Measurements from ENCODE around the gene ATP6V0C. TPM values are rescaled to one million over a fixed set of nuclear protein-coding genes. Genes with fewer than 3 reads are reported as not detected.
"Not testable (repeated sequence)": the region's sequence is repeated elsewhere in the genome, so short reads cannot be mapped to it uniquely, and the experiment has no call there.

Gene ATP6V0C
- total and polyA plus RNA-seq, 2 of the 8 experiments (the other 6 are each of a cell fraction or from before 2014, with no cell fraction given), result 125 to 176 TPM

GRCh38 chr16:2540912-2541311 lies 27.2 kb downstream of the ATP6V0C start:
- CTCF ChIA-PET (ENCODE audit: partially characterized antibody); H4K8ac ChIP-seq (ENCODE audit: extremely low read depth, insufficient read depth, low read length); H3K56ac ChIP-seq (replicated peaks; ENCODE audit: insufficient read length, low read depth, low read length); H4K5ac ChIP-seq (ENCODE audit: insufficient read length, low read depth, low read length); H2BK20ac ChIP-seq (ENCODE audit: low read length); H3K4ac ChIP-seq (replicated peaks; ENCODE audit: insufficient read length, low read depth, low read length); H4K20me1 ChIP-seq (replicated peaks in 1 of 2; ENCODE audit: control insufficient read depth in 1 of 2, insufficient read depth in 2 of 2, low read length in 2 of 2); H3K4me2 ChIP-seq (ENCODE audit: insufficient read depth in 1 of 2, low read depth in 2 of 2, low read length in 2 of 2); H3K4me3 ChIP-seq (ENCODE audit: extremely low read depth in 1 of 4, insufficient read depth in 2 of 4, low read depth in 3 of 4, low read length in 4 of 4); H3K27ac ChIP-seq (ENCODE audit: low read depth, low read length); DNase-seq (ENCODE audit: low read depth in 1 of 2, low spot score in 2 of 2); H3K14ac ChIP-seq (ENCODE audit: insufficient read length); POLR2A ChIA-PET (ENCODE audit: partially characterized antibody); H2BK12ac ChIP-seq (ENCODE audit: low read depth, low read length); H2AK5ac ChIP-seq (ENCODE audit: low read depth, low read length); H3K18ac ChIP-seq (ENCODE audit: extremely low read depth, low read length); H3K23ac ChIP-seq (ENCODE audit: insufficient read length); H3K79me1 ChIP-seq (ENCODE audit: low read depth, low read length); H2AFZ ChIP-seq (ENCODE audit: low read length); FAIRE-seq; H3K9ac ChIP-seq (replicated peaks in 1 of 4; ENCODE audit: extremely low read depth in 1 of 4, low read depth in 3 of 4, low read length in 3 of 4); H3K4me1 ChIP-seq (replicated peaks in 1 of 4; ENCODE audit: control insufficient read depth in 3 of 4, insufficient read depth in 4 of 4, low read length in 3 of 4); H2BK120ac ChIP-seq (replicated peaks; ENCODE audit: low read depth, low read length); H2BK15ac ChIP-seq (ENCODE audit: low read length); H3K9me3 ChIP-seq (ENCODE audit: insufficient read depth in 2 of 2, low read depth in 1 of 2, low read length in 1 of 2); H4K91ac ChIP-seq (replicated peaks; ENCODE audit: insufficient read length, low read length); H3K27me3 ChIP-seq (replicated peaks in 1 of 4; ENCODE audit: control insufficient read depth in 3 of 4, extremely low read depth in 1 of 4, insufficient read depth in 3 of 4, low read length in 3 of 4); H2BK5ac ChIP-seq (ENCODE audit: low read depth, low read length); H3K36me3 ChIP-seq (ENCODE audit: control insufficient read depth in 2 of 4, insufficient read depth in 4 of 4, low read length in 3 of 4); H3K23me2 ChIP-seq (ENCODE audit: low read depth, low read length): not testable (repeated sequence)
- WGBS, 2 experiments (ENCODE audit: extremely low coverage in 1 of 2, insufficient coverage in 1 of 2, insufficient read length in 1 of 2, insufficient replicate concordance in 2 of 2, low coverage in 1 of 2, low lambda C conversion rate in 2 of 2, missing lambda C conversion rate in 1 of 2), result 87% methylated on average over 3 of the region's 4 CpGs; no CpG with 5 or more reads in 1 of the 2 experiments
- H3K79me2 ChIP-seq (ENCODE audit: control insufficient read depth in 1 of 2, insufficient read depth in 2 of 2, low read length in 2 of 2), result peaks cover 0 to 42% of the 10 kb centered on the region in 2 experiments; a peak in 2 of 4 replicates

- H3K56ac ChIP-seq (replicated peaks; ENCODE audit: insufficient read length, low read depth, low read length); H3K23ac ChIP-seq (ENCODE audit: insufficient read length); H2BK120ac ChIP-seq (replicated peaks; ENCODE audit: low read depth, low read length); H3K14ac ChIP-seq (ENCODE audit: insufficient read length); DNase-seq (ENCODE audit: low read depth in 1 of 2, low spot score in 2 of 2); H3K18ac ChIP-seq (ENCODE audit: extremely low read depth, low read length); H2BK12ac ChIP-seq (ENCODE audit: low read depth, low read length); H3K9ac ChIP-seq (replicated peaks in 1 of 4; ENCODE audit: extremely low read depth in 1 of 4, low read depth in 3 of 4, low read length in 3 of 4); H3K4me3 ChIP-seq (ENCODE audit: extremely low read depth in 1 of 4, insufficient read depth in 2 of 4, low read depth in 3 of 4, low read length in 4 of 4); CTCF ChIA-PET (ENCODE audit: partially characterized antibody); H2AFZ ChIP-seq (ENCODE audit: low read length); H2BK15ac ChIP-seq (ENCODE audit: low read length); H2BK20ac ChIP-seq (ENCODE audit: low read length); H2AK5ac ChIP-seq (ENCODE audit: low read depth, low read length); H3K27me3 ChIP-seq (replicated peaks in 1 of 4; ENCODE audit: control insufficient read depth in 3 of 4, extremely low read depth in 1 of 4, insufficient read depth in 3 of 4, low read length in 3 of 4); H3K36me3 ChIP-seq (ENCODE audit: control insufficient read depth in 2 of 4, insufficient read depth in 4 of 4, low read length in 3 of 4); FAIRE-seq; H3K4me1 ChIP-seq (replicated peaks in 1 of 4; ENCODE audit: control insufficient read depth in 3 of 4, insufficient read depth in 4 of 4, low read length in 3 of 4); H3K4me2 ChIP-seq (ENCODE audit: insufficient read depth in 1 of 2, low read depth in 2 of 2, low read length in 2 of 2); H3K79me1 ChIP-seq (ENCODE audit: low read depth, low read length); H3K9me3 ChIP-seq (ENCODE audit: insufficient read depth in 2 of 2, low read depth in 1 of 2, low read length in 1 of 2); H2BK5ac ChIP-seq (ENCODE audit: low read depth, low read length); H3K27ac ChIP-seq (ENCODE audit: low read depth, low read length); H4K5ac ChIP-seq (ENCODE audit: insufficient read length, low read depth, low read length); H4K8ac ChIP-seq (ENCODE audit: extremely low read depth, insufficient read depth, low read length); H4K20me1 ChIP-seq (replicated peaks in 1 of 2; ENCODE audit: control insufficient read depth in 1 of 2, insufficient read depth in 2 of 2, low read length in 2 of 2); H4K91ac ChIP-seq (replicated peaks; ENCODE audit: insufficient read length, low read length); H3K4ac ChIP-seq (replicated peaks; ENCODE audit: insufficient read length, low read depth, low read length); H3K23me2 ChIP-seq (ENCODE audit: low read depth, low read length); POLR2A ChIA-PET (ENCODE audit: partially characterized antibody): not testable (repeated sequence)
- WGBS, 2 experiments (ENCODE audit: extremely low coverage in 1 of 2, insufficient coverage in 1 of 2, insufficient read length in 1 of 2, insufficient replicate concordance in 2 of 2, low coverage in 1 of 2, low lambda C conversion rate in 2 of 2, missing lambda C conversion rate in 1 of 2), result 92% methylated on average over 6 of the region's 6 CpGs; no CpG with 5 or more reads in 1 of the 2 experiments
- H3K79me2 ChIP-seq (ENCODE audit: control insufficient read depth in 1 of 2, insufficient read depth in 2 of 2, low read length in 2 of 2), result peaks cover 0 to 46% of the 10 kb centered on the region in 2 experiments; a peak in 2 of 4 replicates
These were observed 27.7 kb downstream of the ATP6V0C start for GRCh38 chr16:2541409-2541808.

All from H1 (cell line).